ENCODE results near the gene COX6B1. TPM values are rescaled to one million over a fixed set of nuclear protein-coding genes. Genes with fewer than 3 reads are reported as not detected.

Gene COX6B1
- total RNA-seq, 1 donor from 2014 or later: 267 TPM

DNA sequence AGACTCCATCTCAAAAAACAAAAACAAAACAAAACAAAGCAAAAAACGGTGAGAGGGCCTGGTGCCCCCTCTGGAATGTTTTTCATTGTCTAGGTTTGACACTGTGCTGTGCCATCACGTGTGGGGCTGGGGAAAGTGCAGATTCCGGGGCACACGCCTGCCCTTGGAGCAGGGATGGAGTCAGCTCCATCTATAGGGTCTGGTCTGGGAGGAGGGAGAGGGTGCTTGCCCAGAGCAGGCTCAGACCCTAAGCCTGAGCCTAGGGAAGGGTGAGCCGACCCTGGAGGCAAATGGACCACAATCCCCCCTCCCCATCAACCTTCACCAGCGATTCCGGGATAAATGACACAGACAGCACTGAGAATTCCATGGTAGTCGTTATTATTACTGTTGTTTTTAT, 45.3 kb downstream of the COX6B1 start:
- ATAC-seq (peak; percentile 4 to 16), DNase-seq (no peak)
- Histone ChIP-seq H3K27ac (no peak overlapping the region), H3K4me3 (no peak overlapping the region), H3K36me3 (no peaks in the 10 kb centered on the region), H3K27me3 (ENCODE audit: low read depth) (no peaks in the 10 kb centered on the region), H3K9me3 (no peaks in the 10 kb centered on the region), H3K4me1 (no peaks in the 10 kb centered on the region)
- intact Hi-C loops (cut with DNase I): no loop called here
- TF ChIP-seq, protein P1, sequence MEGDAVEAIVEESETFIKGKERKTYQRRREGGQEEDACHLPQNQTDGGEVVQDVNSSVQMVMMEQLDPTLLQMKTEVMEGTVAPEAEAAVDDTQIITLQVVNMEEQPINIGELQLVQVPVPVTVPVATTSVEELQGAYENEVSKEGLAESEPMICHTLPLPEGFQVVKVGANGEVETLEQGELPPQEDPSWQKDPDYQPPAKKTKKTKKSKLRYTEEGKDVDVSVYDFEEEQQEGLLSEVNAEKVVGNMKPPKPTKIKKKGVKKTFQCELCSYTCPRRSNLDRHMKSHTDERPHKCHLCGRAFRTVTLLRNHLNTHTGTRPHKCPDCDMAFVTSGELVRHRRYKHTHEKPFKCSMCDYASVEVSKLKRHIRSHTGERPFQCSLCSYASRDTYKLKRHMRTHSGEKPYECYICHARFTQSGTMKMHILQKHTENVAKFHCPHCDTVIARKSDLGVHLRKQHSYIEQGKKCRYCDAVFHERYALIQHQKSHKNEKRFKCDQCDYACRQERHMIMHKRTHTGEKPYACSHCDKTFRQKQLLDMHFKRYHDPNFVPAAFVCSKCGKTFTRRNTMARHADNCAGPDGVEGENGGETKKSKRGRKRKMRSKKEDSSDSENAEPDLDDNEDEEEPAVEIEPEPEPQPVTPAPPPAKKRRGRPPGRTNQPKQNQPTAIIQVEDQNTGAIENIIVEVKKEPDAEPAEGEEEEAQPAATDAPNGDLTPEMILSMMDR (IDR thresholded peaks at IDR 0.05): no peak

DNA sequence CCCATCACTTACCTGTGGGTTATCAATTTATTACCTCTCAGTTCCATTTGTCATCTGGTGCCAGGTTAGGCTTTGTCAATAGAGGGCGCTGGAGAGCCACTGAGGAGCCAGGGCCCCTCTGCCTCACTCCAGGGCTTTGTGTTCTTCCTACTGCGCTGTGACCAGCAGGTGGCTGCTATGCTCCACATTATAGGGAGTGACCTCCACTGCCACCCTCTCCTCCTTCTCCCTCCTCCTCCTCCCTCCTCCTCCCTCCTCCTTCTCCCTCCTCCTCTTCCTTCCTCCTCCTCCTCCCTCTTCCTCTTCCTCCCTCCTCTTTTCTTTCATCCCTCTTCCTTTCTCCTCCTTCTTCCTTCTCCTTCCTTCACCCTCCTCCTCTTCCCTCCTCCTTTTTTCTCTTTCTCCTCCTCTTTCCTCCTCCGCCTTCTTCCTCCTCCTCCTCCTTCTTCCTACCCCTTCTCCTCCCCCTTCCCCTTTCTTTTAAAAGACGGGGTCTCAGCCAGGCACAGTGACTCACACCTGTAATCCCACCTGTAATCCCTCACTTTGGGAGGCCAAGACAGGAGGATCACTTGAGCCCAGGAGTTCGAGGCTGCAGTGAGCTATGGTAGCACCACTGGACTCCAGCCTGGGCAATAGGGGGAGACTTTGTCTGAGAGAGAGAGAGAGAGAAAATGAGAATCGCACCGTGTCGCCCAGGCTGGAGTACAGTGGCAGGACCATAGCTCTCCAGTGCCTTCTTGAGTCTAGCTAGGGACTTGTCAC, 45.9 kb downstream of the COX6B1 start:
- H3K4me3 ChIP-seq: no peak overlapping the region
- no peak overlapping the region for H3K27ac ChIP-seq
- H3K36me3 ChIP-seq: no peaks in the 10 kb centered on the region
- DNase-seq (peak; percentile 90), ATAC-seq (peak; percentile 100)
- no peaks in the 10 kb centered on the region for H3K9me3 ChIP-seq
- no peaks in the 10 kb centered on the region for H3K27me3 ChIP-seq (ENCODE audit: low read depth)
- no peaks in the 10 kb centered on the region for H3K4me1 ChIP-seq
- TF ChIP-seq, protein P1 (IDR thresholded peaks at IDR 0.05): peak; percentile 92
- intact Hi-C loops (cut with DNase I): no loop called here

DNA sequence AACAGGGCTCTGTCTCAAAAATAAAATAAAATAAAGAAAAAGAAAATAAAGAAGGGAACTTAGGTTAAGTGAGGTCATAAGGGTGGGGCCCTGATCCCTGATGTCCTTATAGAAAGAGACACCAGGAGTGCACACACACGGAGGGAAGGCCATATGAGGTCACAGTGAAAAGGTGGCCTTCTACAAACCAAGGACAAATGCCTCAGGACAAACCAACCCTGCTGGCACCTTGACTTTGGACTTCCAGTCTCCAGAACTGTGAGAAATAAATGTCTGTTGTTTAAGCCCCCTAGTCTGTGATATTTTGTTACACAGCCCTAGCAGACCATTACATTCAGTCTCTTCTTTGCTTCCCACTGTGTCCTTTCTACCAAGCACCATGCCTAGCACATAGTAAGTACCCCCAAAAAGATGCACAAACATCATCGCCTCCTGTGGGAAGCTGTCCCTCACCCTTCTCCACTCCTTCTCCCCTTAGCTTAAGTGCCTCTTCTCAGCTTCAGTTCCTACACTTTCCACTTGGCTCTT, 47.8 kb downstream of the COX6B1 start:
- no peaks in the 10 kb centered on the region for H3K27me3 ChIP-seq (ENCODE audit: low read depth)
- ATAC-seq (no peak), DNase-seq (no peak)
- H3K4me3 ChIP-seq: no peak overlapping the region
- H3K36me3 ChIP-seq: no peaks in the 10 kb centered on the region
- intact Hi-C loops (cut with DNase I): no loop called here
- H3K9me3 ChIP-seq: no peaks in the 10 kb centered on the region
- no peak overlapping the region for H3K27ac ChIP-seq
- no peaks in the 10 kb centered on the region for H3K4me1 ChIP-seq
- TF ChIP-seq, protein P1 (IDR thresholded peaks at IDR 0.05): no peak

DNA sequence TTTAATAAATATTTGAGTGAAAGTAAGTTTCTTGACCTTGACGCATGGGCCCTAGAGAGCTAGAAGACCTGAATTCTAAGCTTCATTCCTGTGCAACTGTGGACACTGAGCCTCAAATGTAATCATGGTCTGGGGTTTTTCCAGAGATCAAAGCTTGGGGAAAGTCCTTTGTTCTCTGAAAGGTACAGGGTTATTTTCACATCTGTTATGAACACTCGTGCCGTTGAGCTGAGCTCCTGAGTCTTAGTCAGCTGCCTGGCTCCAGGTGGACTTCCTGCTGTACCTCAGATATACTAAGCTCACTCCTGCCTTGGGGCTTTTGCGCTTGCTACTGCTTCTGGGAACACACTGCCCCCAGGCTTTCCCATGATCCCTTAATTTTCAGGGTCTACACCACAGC, 48.7 kb downstream of the COX6B1 start:
- TF ChIP-seq, protein P1 (IDR thresholded peaks at IDR 0.05): no peak
- DNase-seq: no peak
- intact Hi-C loops (cut with DNase I): no loop called here
- Histone ChIP-seq H3K27me3 (ENCODE audit: low read depth) (no peaks in the 10 kb centered on the region), H3K4me1 (peaks cover 1% of the 10 kb centered on the region), H3K27ac (no peak overlapping the region), H3K9me3 (no peaks in the 10 kb centered on the region), H3K4me3 (no peak overlapping the region), H3K36me3 (no peaks in the 10 kb centered on the region)
- ATAC-seq: no peak

DNA sequence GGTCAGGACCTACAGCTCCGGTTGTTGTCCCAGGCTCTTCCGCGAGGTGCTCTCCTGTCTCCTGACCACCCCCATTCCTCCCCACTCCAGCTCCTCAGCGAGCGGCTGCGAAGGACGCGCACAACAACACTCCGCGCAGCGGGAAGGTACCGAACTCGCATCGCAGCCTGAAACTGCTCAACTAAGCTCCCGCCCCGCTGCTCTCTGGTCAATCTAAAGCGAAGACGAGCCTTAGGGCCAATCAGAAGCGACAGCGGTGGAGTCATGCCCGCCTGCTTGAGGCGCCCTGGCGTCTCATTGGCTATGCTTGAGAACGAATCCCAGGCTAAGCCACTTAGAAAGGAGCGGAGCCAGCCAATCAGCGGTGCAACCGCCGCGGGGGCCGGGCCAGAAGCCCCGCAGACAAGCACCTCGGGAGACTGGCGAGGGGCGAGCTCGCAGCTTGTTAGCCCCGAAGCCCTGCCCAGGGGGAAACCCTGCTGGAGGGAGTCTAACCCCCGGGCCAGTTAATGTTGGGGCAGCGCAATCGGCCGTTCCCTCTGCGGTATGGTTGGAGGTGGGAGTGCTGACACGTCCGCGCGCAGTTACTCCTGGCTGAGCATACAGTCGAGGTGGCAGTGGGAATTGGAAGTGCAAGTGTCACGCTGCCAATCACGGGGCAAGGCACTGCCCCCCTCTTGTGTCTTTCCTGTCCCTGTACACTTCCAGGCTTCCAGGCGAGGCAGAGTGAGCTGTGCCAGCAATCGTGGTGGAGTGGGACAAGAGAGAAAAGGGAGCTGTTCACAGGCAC, 54.3 kb downstream of the COX6B1 start:
- ATAC-seq (peak; percentile 99 to 100), DNase-seq (peak; percentile 98)
- peak overlapping the region; percentile 78 for H3K4me3 ChIP-seq
- H3K4me1 ChIP-seq: peaks cover 12% of the 10 kb centered on the region
- intact Hi-C loops (cut with DNase I): no loop called here
- no peaks in the 10 kb centered on the region for H3K36me3 ChIP-seq
- TF ChIP-seq, protein P1 (IDR thresholded peaks at IDR 0.05): no peak
- H3K27ac ChIP-seq: peak overlapping the region; percentile 67
- H3K9me3 ChIP-seq: no peaks in the 10 kb centered on the region
- no peaks in the 10 kb centered on the region for H3K27me3 ChIP-seq (ENCODE audit: low read depth)
